MCF 10A (cell line): ENCODE data around the gene NFXL1. TPM values are rescaled to one million over a fixed set of nuclear protein-coding genes. Genes with fewer than 3 reads are reported as not detected.

Experiments
- BruUV-seq: library from RNA; stranded (reverse); fragments of 400-500 nt; replicated peaks from 2 replicates; lab custom pipeline; 2021; lab: Mats Ljungman, UMichigan
- CTCF ChIA-PET: fragments of 300-600 bp; sonication (Branson Sonifier 250); formaldehyde crosslinking; extraction: SDS; loops from one replicate; lab custom pipeline; 2021; ENCODE audit warnings: antibody characterized with exemption, inconsistent platforms; lab: Yijun Ruan, JAX
- POLR2A ChIA-PET: fragments of 300-600, 350-650 bp; sonication (Branson Sonifier 250); formaldehyde crosslinking; extraction: SDS; loops from one replicate; lab custom pipeline; 2020; ENCODE audit warnings: antibody characterized with exemption, inconsistent platforms; lab: Yijun Ruan, JAX
- DNase-seq: peaks from one replicate; pipeline ENCODE4 v3.0.0-alpha.2; 2018; ENCODE audit not compliant: unreplicated experiment
- H3K27ac Mint-ChIP-seq: one replicate; pipeline ENCODE4 v1.8.0; 2022; ENCODE audit warnings: mild to moderate bottlenecking, low read depth, mixed read lengths; ENCODE audit not compliant: unreplicated experiment
- H3K27me3 Mint-ChIP-seq: one replicate; pipeline ENCODE4 v1.8.0; 2022; ENCODE audit warnings: mixed read lengths; ENCODE audit not compliant: insufficient read depth, unreplicated experiment
- H3K36me3 Mint-ChIP-seq: one replicate; pipeline ENCODE4 v1.8.0; 2022; ENCODE audit warnings: mild to moderate bottlenecking, moderate library complexity, mixed read lengths; ENCODE audit not compliant: insufficient read depth, unreplicated experiment
- H3K4me1 Mint-ChIP-seq: one replicate; pipeline ENCODE4 v1.8.0; 2022; ENCODE audit warnings: mixed read lengths; ENCODE audit not compliant: insufficient read depth, unreplicated experiment
- H3K4me3 Mint-ChIP-seq: one replicate; pipeline ENCODE4 v1.8.0; 2022; ENCODE audit warnings: mild to moderate bottlenecking, moderate library complexity, mixed read lengths; ENCODE audit not compliant: unreplicated experiment
- H3K9me3 Mint-ChIP-seq: one replicate; pipeline ENCODE4 v1.8.0; 2022; ENCODE audit warnings: mixed read lengths; ENCODE audit not compliant: unreplicated experiment
- CTCF ChIP-seq: fragments of 200-600 bp; IDR thresholded peaks from one replicate; pipeline ENCODE4 v1.8.0; 2022; ENCODE audit warnings: antibody characterized with exemption, mild to moderate bottlenecking; ENCODE audit not compliant: unreplicated experiment
- intact Hi-C: fragments of 100-400 bp; cut with micrococcal nuclease; formaldehyde crosslinking; loops from 2 replicates; pipeline ENCODE4 v1.14.1; 2022
- total RNA-seq: library from RNA; stranded (reverse); gene quantifications from 2 replicates; pipeline ENCODE4 v1.2.3, GENCODE V29; 2022

The NFXL1 gene
- total RNA-seq, 1 experiment from 2014 or later, result 52.4 TPM

GRCh38 chr4:47819178-47819577 is 95.2 kb downstream of the NFXL1 start:
- Mint-ChIP-seq H3K27me3 (no peaks in the 10 kb centered on the region), H3K27ac (no peak overlapping the region), H3K9me3 (no peaks in the 10 kb centered on the region), H3K36me3 (no peaks in the 10 kb centered on the region), H3K4me3 (no peak overlapping the region), H3K4me1 (peaks cover 17% of the 10 kb centered on the region)
- CTCF ChIA-PET, result no interaction called here
- BruUV-seq, result no TSS peak
- intact Hi-C loops, result no loop called here
- no peak for DNase-seq
- TF ChIP-seq CTCF, result no peak
- POLR2A ChIA-PET, result no interaction called here

- no peak for DNase-seq
- ChIA-PET CTCF (interaction anchor here (1.0 to 1.2 kb wide), 2 partner anchors 19 to 116 kb away, joined by 3 read pairs; no protein-coding TSS in a partner anchor), POLR2A (no interaction called here)
- no TSS peak for BruUV-seq
- TF ChIP-seq CTCF, result no peak
- H3K9me3 Mint-ChIP-seq, result no peaks in the 10 kb centered on the region
- peaks cover 17% of the 10 kb centered on the region for H3K4me1 Mint-ChIP-seq
- no peak overlapping the region for H3K27ac Mint-ChIP-seq
- H3K36me3 Mint-ChIP-seq, result no peaks in the 10 kb centered on the region
- H3K4me3 Mint-ChIP-seq, result no peak overlapping the region
- no peaks in the 10 kb centered on the region for H3K27me3 Mint-ChIP-seq
- intact Hi-C loops, result no loop called here
Measured at GRCh38 chr4:47817275-47817674, 97.1 kb downstream of the NFXL1 start.

DNA sequence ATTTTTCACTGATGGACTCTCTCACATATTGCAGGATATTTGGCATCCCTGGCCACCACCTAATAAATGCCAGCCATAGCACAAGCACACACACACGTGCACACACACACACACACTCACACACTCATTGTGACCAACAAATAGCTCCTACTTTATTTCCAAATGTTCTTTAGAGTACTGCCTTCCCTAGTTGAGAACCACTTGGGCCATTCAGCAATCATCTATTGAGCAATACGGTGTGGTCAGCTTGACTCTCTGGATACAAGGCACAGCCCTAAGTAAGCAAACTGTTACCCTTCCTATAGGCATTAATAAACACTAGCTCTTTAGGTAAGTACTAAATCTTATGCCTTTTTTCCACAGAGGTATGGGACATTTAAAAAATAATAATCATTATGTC is 97.6 kb downstream of the NFXL1 start:
- intact Hi-C loops, result no loop called here
- no peaks in the 10 kb centered on the region for H3K36me3 Mint-ChIP-seq
- DNase-seq, result no peak
- POLR2A ChIA-PET, result no interaction called here
- BruUV-seq, result no TSS peak
- H3K27me3 Mint-ChIP-seq, result no peaks in the 10 kb centered on the region
- H3K9me3 Mint-ChIP-seq, result no peaks in the 10 kb centered on the region
- no peak overlapping the region for H3K4me3 Mint-ChIP-seq
- H3K4me1 Mint-ChIP-seq, result peaks cover 17% of the 10 kb centered on the region
- no peak overlapping the region for H3K27ac Mint-ChIP-seq
- CTCF ChIA-PET, result interaction anchor here (0.6 to 1.2 kb wide), 4 partner anchors 20 to 116 kb away, joined by 3 to 4 read pairs (median 3); no protein-coding TSS in a partner anchor
- TF ChIP-seq CTCF, result no peak

DNA sequence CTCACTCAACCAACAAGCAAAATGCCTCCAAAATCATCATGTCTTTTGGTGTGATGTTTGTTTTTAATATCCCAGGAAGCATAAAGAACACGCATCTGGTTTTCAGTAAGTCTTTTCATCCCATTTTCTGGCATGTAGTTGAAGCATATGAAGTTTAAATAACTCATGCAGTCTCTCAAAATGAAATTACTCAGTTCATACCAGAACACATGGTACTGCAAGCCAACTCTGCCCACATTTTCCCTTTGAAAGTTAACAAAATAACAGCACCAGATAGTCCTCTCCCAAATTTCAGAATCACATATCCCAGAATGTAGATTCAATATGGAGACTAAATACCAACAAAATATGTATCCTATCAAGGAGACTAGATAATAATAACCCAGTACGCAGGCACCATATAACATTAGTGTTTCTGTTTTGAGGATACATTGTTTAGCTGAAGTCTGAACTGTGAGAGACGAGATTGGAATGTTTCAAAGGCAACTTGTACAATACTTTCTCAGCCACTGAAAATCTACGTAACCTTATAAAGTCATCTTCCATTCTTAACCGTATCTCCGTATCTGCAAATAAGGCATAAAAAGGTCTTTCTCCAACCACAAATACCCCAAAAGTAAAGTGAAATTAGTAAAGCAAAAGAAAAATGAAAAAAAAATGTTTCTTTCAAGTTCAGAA is 99.6 kb downstream of the NFXL1 start:
- no TSS peak for BruUV-seq
- Mint-ChIP-seq H3K36me3 (no peaks in the 10 kb centered on the region), H3K27me3 (no peaks in the 10 kb centered on the region), H3K4me1 (peaks cover 14% of the 10 kb centered on the region), H3K9me3 (no peaks in the 10 kb centered on the region), H3K4me3 (no peak overlapping the region), H3K27ac (no peak overlapping the region)
- POLR2A ChIA-PET, result interaction anchor here (0.5 to 0.6 kb wide), 2 partner anchors 17 to 39 kb away, joined by 3 read pairs; no protein-coding TSS in a partner anchor
- CTCF ChIA-PET, result interaction anchor here (0.5 to 2.0 kb wide), 4 partner anchors 12 to 114 kb away, joined by 3 to 5 read pairs (median 3); no protein-coding TSS in a partner anchor
- intact Hi-C loops, result no loop called here
- DNase-seq, result no peak
- no peak for TF ChIP-seq CTCF
